ENCODE data around the gene CACNA2D4. TPM values are rescaled to one million over a fixed set of nuclear protein-coding genes. Genes with fewer than 3 reads are reported as not detected.

CACNA2D4 gene
- total RNA-seq, 1 donor from 2014 or later, result 0.30 TPM

DNA sequence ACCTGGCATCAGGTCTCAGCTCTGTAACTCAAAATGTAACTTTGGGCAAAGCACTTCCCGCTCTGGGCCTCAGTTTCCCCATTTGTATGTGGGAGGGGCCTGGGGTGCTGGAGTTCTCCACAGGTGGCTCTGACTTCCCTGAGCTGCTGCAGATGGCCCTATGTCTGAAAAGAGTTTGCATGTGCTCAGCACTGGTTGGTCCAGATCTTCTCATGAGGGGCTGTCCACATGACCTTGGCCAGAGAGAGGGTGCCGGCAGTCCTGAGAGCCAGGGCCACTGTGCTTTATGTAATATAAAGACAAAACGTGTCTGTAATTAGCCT, 7.2 kb upstream of the CACNA2D4 start:
- TF ChIP-seq, protein P1, sequence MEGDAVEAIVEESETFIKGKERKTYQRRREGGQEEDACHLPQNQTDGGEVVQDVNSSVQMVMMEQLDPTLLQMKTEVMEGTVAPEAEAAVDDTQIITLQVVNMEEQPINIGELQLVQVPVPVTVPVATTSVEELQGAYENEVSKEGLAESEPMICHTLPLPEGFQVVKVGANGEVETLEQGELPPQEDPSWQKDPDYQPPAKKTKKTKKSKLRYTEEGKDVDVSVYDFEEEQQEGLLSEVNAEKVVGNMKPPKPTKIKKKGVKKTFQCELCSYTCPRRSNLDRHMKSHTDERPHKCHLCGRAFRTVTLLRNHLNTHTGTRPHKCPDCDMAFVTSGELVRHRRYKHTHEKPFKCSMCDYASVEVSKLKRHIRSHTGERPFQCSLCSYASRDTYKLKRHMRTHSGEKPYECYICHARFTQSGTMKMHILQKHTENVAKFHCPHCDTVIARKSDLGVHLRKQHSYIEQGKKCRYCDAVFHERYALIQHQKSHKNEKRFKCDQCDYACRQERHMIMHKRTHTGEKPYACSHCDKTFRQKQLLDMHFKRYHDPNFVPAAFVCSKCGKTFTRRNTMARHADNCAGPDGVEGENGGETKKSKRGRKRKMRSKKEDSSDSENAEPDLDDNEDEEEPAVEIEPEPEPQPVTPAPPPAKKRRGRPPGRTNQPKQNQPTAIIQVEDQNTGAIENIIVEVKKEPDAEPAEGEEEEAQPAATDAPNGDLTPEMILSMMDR (IDR thresholded peaks at IDR 0.05), result no peak
- peaks cover 20% of the 10 kb centered on the region for H3K27me3 Mint-ChIP-seq (ENCODE audit: low read depth)
- no peaks in the 10 kb centered on the region for H3K9me3 Mint-ChIP-seq (ENCODE audit: low read depth)
- peaks cover 31% of the 10 kb centered on the region for H3K4me1 Mint-ChIP-seq (ENCODE audit: low read depth)
- no peak overlapping the region for H3K27ac Mint-ChIP-seq (ENCODE audit: unreplicated experiment)
- H3K4me3 Mint-ChIP-seq (ENCODE audit: unreplicated experiment), result no peak overlapping the region
- DNase-seq (ENCODE audit: low spot score), result no peak
- peaks cover 1% of the 10 kb centered on the region for H3K36me3 Mint-ChIP-seq (ENCODE audit: low read depth)

DNA sequence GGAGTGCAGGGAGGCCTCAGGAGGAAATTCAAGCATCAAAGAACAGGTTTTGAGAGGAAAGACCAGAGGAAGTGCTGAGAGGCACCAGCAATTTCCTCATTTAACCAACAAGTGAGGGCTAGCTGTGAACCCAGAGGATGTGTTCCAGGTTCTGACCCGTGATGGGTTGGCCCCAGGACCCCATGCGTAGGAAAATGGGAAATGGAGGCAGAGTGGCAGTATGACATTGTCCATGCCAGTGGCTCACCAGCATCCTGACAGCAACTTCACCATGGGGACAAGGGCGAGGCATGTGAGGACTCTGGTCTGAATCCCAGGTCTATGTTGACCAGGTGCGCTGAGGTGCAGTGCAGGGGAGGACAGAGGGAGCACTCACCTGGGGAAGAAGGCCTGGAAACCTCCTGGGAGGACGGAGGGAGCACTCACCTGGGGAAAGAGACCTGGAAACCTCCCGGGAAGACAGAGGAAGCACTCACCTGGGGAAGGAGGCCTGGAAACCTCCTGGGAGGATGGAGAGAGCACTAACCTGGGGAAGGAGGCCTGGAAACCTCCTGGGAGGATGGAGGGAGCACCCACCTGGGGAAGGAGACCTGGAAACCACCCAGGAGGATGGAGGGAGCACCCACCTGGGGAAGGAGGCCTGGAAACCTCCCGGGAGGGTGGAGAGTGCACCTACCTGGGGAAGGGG, 6.7 kb upstream of the CACNA2D4 start:
- Mint-ChIP-seq H3K9me3 (ENCODE audit: low read depth) (no peaks in the 10 kb centered on the region), H3K27me3 (ENCODE audit: low read depth) (peaks cover 22% of the 10 kb centered on the region)

DNA sequence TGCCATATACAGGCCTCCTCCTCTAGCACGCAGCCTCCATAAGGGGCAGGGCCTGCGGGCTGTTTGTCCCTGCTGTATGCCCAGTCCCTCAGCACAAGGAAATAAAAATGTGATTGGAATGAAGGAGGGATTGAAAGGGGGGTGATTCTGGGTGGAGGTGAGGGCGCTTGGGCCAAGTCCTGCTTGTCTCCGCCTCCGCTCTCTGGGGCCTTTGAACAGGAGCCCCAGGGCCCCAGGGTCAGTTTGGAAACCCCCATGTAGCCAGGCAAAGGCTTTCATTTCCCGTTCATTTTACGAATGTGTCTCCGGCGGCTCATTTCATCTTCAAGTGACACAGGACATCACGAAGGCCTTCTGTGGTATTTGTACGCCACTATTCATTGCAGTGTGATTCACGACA, 4.5 kb upstream of the CACNA2D4 start:
- Mint-ChIP-seq H3K4me3 (ENCODE audit: unreplicated experiment) (no peak overlapping the region), H3K27ac (ENCODE audit: unreplicated experiment) (no peak overlapping the region), H3K9me3 (ENCODE audit: low read depth) (no peaks in the 10 kb centered on the region), H3K27me3 (ENCODE audit: low read depth) (peaks cover 21% of the 10 kb centered on the region), H3K36me3 (ENCODE audit: low read depth) (peaks cover 1% of the 10 kb centered on the region), H3K4me1 (ENCODE audit: low read depth) (peaks cover 26% of the 10 kb centered on the region)
- TF ChIP-seq, protein P1 (IDR thresholded peaks at IDR 0.05), result no peak
- no peak for DNase-seq (ENCODE audit: low spot score)

More for the DNA sequence above, 6.7 kb upstream of the CACNA2D4 start:
- TF ChIP-seq, protein P1 (IDR thresholded peaks at IDR 0.05), result no peak
- Mint-ChIP-seq H3K4me1 (ENCODE audit: low read depth) (peaks cover 31% of the 10 kb centered on the region), H3K4me3 (ENCODE audit: unreplicated experiment) (no peak overlapping the region), H3K36me3 (ENCODE audit: low read depth) (peaks cover 1% of the 10 kb centered on the region), H3K27ac (ENCODE audit: unreplicated experiment) (peak overlapping the region; percentile 46)
- DNase-seq (ENCODE audit: low spot score), result no peak

DNA sequence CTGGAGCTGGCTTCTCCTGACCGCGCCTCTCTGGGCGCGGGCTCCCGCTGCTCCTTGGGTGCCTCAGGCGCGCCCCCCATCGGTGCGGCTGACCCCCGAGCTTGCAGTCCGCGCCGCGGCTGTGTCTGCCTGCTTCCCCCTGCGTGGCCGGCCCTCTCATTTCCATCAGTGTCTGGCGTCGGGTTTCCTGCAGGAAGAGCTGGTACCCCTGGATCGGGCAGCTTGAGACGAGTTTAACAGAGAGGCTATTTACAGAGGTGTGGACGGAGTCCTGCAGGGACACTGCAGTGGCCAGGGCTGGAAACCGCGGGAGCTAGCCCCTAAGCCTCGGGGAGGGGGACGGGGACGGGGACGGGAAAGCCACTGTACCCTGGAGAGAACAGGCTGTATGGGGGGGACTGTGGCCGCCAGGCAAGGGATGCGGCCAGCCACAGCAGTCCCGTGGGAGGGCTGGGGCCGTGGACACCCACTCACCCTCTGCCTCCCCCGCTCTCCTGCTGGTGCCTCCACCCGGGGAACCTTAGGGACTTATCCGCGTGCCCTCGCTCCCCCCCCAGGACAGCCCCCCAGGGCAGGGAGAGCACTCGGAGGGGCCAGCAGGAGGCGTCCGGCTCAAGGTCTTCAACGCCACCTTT, 3.7 kb upstream of the CACNA2D4 start:
- Mint-ChIP-seq H3K36me3 (ENCODE audit: low read depth) (peaks cover 1% of the 10 kb centered on the region), H3K4me3 (ENCODE audit: unreplicated experiment) (no peak overlapping the region), H3K4me1 (ENCODE audit: low read depth) (peaks cover 18% of the 10 kb centered on the region), H3K9me3 (ENCODE audit: low read depth) (no peaks in the 10 kb centered on the region), H3K27me3 (ENCODE audit: low read depth) (peaks cover 24% of the 10 kb centered on the region), H3K27ac (ENCODE audit: unreplicated experiment) (no peak overlapping the region)
- DNase-seq (ENCODE audit: low spot score), result no peak
- TF ChIP-seq, protein P1 (IDR thresholded peaks at IDR 0.05), result peak; percentile 62

DNA sequence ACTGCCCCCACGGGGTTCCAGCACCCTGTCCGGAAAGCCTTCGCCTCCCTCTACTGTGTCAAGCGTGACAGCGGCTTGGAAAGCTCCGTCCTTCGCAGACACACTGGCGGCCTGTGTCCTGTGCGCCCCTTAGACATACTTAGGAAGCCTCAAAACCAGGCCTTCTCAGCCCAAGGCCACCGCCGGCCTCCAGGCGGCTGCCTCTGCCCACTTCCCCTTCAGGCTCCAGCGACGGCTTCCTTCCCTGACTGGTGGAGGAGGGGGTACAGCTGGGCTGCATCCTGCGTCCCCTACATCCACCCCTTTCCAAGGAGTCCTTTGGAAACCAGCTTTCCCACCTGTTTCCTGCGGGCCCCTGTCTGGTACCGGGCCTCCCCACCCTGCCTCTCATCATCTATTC, 2.5 kb upstream of the CACNA2D4 start:
- Mint-ChIP-seq H3K4me1 (ENCODE audit: low read depth) (peaks cover 10% of the 10 kb centered on the region), H3K36me3 (ENCODE audit: low read depth) (peaks cover 1% of the 10 kb centered on the region), H3K9me3 (ENCODE audit: low read depth) (no peaks in the 10 kb centered on the region), H3K27me3 (ENCODE audit: low read depth) (peaks cover 24% of the 10 kb centered on the region), H3K27ac (ENCODE audit: unreplicated experiment) (no peak overlapping the region), H3K4me3 (ENCODE audit: unreplicated experiment) (no peak overlapping the region)
- no peak for DNase-seq (ENCODE audit: low spot score)
- TF ChIP-seq, protein P1 (IDR thresholded peaks at IDR 0.05), result no peak
